ENCODE results near the gene SPATA31A3.
"Not testable (repeated sequence)": the region's sequence is repeated elsewhere in the genome, so short reads cannot be mapped to it uniquely, and the experiment has no call there.

The SPATA31A3 gene

DNA sequence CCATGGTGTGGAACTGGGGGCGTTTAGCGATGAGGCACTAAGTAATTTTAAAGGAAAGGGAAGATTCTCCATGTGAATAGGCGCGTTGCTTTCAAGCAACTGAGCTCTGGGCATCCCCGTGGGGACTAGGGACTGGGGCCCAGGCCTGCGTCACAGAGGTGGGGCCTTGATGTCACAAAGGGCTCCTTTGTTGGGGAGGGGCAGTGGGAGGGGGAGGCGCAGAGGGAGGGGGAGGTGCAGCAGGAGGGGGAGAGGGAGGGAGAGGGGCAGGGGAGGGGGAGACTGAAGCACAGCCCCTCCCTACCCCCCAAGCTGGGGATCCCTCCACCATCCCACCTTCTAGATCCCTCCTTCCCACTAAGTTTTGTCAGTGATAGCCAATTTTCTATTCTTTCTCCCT lies at the start of gene SPATA31A3:
Gene SPATA31A3 (minus strand): TSS at position 101 of the 400 bp plus-strand sequence. CDS start 29 bp downstream, at position 72.
- in situ Hi-C loops (cut with MboI; ENCODE audit: low sequenced_read_pairs) = not testable (repeated sequence)

DNA sequence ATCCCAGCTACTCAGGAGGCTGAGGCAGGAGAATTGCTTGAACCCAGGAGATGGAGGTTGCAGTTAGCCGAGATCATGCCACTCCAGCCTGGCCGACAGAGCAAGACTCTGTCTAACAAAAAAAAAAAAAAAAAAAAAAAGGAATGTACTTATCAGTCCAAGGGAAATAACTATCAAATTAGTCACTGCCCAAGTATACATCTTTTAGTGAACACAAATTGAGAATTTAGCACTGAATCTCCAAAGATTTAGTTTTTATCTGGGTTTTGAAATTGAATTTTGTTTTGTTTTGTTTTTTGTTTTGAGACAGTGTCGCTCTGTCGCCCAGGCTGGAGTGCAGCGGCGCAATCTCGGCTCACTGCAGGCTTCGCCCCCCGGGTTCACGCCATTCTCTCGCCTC lies 39.8 kb downstream of the SPATA31A3 start:
- in situ Hi-C loops (cut with MboI; ENCODE audit: low sequenced_read_pairs) = not testable (repeated sequence)

DNA sequence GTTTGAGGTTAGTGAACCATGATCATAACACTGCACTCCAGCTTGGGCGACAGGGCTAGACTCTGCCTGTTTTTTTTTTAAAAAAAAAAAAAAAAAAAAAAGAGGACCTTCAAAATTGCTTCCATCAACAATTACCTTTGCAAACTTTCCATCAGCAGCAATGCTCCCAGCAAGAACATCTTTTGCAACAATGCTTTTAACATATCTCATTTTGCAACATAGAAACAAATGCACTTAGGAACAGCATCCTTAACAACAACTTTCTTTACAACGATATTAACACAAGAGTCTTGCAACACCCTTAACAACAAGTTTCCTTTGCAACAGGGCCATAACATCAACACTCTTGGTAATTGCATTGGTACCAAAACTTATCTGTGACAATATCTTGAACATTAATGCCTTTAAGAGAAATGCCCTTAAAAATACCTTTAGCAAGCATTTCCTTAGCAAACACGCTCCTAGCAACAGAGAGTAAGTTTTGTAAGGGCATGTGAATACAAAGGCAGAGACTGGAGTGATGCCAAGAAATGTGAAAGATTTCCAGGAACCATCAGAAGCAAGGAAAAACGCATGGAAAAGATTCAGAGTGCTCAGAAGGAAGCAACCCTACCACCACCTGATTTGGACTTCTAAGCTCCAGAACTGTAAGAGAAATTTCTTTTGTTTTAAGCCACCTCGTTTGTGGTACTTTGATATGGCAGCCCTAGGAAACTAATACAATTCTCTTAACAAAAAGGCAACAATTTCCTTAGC lies 49.8 kb downstream of the SPATA31A3 start:
- in situ Hi-C loops (cut with MboI; ENCODE audit: low sequenced_read_pairs) = not testable (repeated sequence)

DNA sequence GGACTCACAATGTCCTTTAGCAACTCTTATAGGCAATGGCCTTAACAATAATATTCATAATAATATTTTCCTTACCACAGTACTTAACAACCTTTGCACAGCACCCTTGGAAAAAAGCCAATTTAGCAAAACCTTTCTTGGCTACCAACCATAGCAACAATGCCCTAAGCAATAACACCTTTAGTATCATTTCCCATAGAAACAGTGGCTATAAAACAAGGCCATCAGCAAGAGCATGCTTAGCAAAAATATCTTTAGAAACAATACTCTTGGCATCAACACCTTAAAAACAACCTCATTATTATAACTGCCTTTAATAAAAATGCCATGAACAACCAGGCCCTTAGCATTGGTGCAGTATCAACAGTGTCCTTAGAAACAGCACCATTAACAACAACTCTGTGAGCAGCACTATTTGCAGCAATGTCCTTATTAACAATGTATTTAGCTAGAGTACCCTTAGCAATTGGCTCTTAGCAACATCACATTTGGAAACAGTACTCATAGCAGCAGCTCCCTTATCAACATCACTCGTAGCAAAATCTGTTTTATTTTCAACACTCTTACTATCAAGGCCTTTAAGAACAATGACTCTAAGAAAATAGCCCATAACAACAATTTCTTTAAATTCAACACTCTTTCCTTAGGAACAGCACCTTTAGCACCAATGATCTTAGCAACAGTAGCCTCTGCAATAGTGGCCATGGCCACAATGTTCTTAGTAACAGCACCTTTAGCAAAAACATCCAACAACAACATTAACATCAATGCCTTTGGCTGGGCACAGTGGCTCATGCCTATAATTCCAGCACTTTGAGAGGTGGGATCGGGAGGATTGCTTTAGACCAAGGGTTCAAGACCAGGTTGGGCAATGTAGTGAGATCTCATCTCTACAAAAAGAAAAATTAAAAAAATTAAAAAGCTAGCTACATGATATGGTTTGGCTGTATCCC lies 52.2 kb downstream of the SPATA31A3 start:
- in situ Hi-C loops (cut with MboI; ENCODE audit: low sequenced_read_pairs) = not testable (repeated sequence)

DNA sequence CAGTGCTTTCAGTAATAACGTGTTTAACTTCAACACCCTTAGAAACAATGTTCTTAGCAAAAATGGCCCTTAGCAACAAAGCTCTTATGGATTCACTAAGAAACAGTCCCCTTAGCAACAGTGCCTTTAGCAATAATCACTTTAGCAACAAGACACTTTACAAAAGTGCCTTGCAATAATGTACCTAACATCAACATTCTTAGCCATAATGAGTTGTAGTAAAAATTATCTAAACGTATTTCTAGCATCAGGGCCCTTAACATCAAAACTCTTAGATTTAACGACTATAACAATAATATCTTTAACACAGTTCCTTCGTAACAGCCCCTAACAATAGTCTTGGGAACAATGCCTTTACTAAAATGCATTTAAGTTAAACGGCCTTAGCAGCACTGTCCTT lies 54.0 kb downstream of the SPATA31A3 start:
- in situ Hi-C loops (cut with MboI; ENCODE audit: low sequenced_read_pairs) = not testable (repeated sequence)

DNA sequence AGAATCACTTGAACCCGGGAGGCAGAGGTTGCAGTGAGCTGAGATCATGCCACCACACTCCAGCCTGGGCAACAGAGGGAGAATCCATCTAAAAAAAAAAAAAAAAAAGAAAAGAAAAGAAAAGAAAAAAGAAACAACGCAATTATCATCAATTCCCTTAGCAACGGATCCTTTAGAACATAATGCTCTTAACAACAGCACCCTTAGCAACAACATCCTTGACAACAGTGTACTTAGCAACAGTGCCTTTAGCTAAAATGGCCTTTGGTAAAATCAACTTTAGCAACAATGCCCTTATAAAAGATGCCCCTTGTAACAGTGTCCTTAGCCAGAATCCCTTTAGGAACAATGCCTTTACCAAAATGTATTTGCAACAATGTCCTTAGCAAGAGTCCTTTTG lies 54.7 kb downstream of the SPATA31A3 start:
- in situ Hi-C loops (cut with MboI; ENCODE audit: low sequenced_read_pairs) = not testable (repeated sequence)

Data from HL-60/S4 (cell line).